ENCODE data around the gene ELOVL6. TPM values are rescaled to one million over a fixed set of nuclear protein-coding genes. Genes with fewer than 3 reads are reported as not detected.
"Not testable (repeated sequence)": the region's sequence is repeated elsewhere in the genome, so short reads cannot be mapped to it uniquely, and the experiment has no call there.

The ELOVL6 gene
- total RNA-seq, 1 donor from 2014 or later: 11.0 TPM

DNA sequence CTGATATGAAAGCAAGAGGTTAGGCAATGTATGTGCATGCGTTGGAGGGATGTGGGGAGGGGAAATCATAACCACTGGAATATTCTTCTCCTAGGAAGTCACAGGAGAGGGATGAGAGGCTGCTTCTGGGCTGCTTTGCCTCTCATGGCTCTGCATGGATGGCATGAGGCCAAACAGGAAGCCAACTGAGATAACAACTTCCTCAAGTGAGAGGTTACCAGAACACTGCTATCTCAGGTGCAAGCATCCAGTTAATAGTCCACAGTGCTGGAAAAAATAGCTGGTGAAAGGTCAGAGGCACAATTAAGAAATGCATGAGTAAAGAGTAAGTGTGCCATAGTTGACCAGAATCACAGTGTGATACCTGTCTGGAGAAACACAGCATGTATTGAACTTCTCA, 113.3 kb downstream of the ELOVL6 start:
- Mint-ChIP-seq H3K27ac (ENCODE audit: unreplicated experiment) (no peak overlapping the region), H3K36me3 (ENCODE audit: low read depth) (no peaks in the 10 kb centered on the region), H3K4me1 (ENCODE audit: low read depth) (peaks cover 21% of the 10 kb centered on the region), H3K27me3 (ENCODE audit: low read depth) (no peaks in the 10 kb centered on the region), H3K4me3 (ENCODE audit: unreplicated experiment) (no peak overlapping the region), H3K9me3 (ENCODE audit: low read depth) (no peaks in the 10 kb centered on the region)
- no peak for DNase-seq (ENCODE audit: low spot score)
- TF ChIP-seq, protein P1, sequence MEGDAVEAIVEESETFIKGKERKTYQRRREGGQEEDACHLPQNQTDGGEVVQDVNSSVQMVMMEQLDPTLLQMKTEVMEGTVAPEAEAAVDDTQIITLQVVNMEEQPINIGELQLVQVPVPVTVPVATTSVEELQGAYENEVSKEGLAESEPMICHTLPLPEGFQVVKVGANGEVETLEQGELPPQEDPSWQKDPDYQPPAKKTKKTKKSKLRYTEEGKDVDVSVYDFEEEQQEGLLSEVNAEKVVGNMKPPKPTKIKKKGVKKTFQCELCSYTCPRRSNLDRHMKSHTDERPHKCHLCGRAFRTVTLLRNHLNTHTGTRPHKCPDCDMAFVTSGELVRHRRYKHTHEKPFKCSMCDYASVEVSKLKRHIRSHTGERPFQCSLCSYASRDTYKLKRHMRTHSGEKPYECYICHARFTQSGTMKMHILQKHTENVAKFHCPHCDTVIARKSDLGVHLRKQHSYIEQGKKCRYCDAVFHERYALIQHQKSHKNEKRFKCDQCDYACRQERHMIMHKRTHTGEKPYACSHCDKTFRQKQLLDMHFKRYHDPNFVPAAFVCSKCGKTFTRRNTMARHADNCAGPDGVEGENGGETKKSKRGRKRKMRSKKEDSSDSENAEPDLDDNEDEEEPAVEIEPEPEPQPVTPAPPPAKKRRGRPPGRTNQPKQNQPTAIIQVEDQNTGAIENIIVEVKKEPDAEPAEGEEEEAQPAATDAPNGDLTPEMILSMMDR (IDR thresholded peaks at IDR 0.05): no peak

DNA sequence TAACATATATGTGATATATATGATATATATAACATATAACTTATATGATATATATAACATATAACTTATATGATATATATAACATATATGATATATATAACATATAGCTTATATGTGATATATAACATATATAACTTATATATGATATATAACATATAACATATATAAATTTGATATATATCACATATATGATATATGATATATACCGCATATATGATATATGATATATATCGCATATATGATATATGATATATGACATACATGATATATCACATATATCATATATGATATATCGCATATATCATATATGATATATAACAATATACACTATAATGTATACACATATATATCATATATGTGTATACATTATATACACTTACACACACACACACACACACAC, 114.3 kb downstream of the ELOVL6 start:
- TF ChIP-seq, protein P1 (IDR thresholded peaks at IDR 0.05): no peak
- Mint-ChIP-seq H3K36me3 (ENCODE audit: low read depth) (no peaks in the 10 kb centered on the region), H3K4me3 (ENCODE audit: unreplicated experiment) (no peak overlapping the region), H3K4me1 (ENCODE audit: low read depth) (peaks cover 21% of the 10 kb centered on the region), H3K27me3 (ENCODE audit: low read depth) (no peaks in the 10 kb centered on the region), H3K9me3 (ENCODE audit: low read depth) (no peaks in the 10 kb centered on the region), H3K27ac (ENCODE audit: unreplicated experiment) (no peak overlapping the region)
- DNase-seq (ENCODE audit: low spot score): no peak

DNA sequence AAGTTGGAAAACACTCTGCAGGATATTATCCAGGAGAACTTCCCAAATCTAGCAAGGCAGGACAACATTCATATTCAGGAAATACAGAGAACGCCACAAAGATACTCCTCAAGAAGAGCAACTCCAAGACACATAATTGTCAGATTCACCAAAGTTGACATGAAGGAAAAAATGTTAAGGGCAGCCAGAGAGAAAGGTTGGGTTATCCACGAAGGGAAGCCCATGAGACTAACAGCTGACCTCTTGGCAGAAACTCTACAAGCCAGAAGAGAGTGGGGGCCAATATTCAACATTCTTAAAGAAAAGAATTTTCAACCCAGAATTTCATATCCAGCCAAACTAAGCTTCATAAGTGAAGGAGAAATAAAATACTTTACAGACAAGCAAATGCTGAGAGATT, 120.3 kb downstream of the ELOVL6 start:
- H3K36me3 Mint-ChIP-seq (ENCODE audit: low read depth); H3K27me3 Mint-ChIP-seq (ENCODE audit: low read depth); DNase-seq (ENCODE audit: low spot score); H3K27ac Mint-ChIP-seq (ENCODE audit: unreplicated experiment); H3K9me3 Mint-ChIP-seq (ENCODE audit: low read depth); H3K4me3 Mint-ChIP-seq (ENCODE audit: unreplicated experiment); H3K4me1 Mint-ChIP-seq (ENCODE audit: low read depth): not testable (repeated sequence)

DNA sequence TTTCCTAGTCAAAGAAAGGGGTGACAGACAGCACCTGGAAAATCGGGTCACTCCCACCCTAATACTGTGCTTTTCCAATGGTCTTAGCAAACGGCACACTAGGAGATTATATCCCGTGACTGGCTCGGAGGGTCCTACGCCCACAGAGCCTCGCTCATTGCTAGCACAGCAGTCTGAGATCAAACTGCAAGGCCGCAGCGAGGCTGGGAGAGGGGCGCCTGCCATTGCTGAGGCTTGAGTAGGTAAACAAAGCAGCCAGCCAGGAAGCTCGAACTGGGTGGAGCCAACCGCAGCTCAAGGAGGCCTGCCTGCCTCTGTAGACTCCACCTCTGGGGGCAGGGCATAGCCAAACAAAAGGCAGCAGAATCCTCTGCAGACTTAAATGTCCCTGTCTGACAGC, 121.6 kb downstream of the ELOVL6 start:
- not testable (repeated sequence) for H3K36me3 Mint-ChIP-seq (ENCODE audit: low read depth)

DNA sequence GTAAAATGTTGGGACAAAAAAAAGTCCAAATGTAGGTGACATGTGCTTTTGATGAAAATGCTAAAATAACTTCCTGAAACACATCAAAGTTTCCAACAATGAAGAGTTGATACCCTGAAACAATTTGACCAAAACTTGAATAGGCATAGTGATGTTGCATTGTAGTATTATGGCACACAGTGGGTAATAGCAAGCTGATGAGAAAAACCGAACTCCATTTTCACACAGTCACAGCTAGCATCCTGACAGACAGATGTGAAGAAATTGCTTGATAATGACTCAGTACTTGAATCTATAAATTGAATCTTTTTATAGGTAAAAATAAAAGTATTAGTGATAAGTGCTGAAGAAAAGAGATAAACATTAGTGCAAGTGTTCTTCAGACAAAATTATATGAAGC, 122.5 kb downstream of the ELOVL6 start:
- Mint-ChIP-seq H3K27ac (ENCODE audit: unreplicated experiment) (no peak overlapping the region), H3K36me3 (ENCODE audit: low read depth) (no peaks in the 10 kb centered on the region), H3K27me3 (ENCODE audit: low read depth) (no peaks in the 10 kb centered on the region), H3K4me3 (ENCODE audit: unreplicated experiment) (no peak overlapping the region), H3K4me1 (ENCODE audit: low read depth) (peaks cover 18% of the 10 kb centered on the region), H3K9me3 (ENCODE audit: low read depth) (peaks cover 8% of the 10 kb centered on the region)
- no peak for DNase-seq (ENCODE audit: low spot score)
- TF ChIP-seq, protein P1 (IDR thresholded peaks at IDR 0.05): no peak

More for the DNA sequence above, 121.6 kb downstream of the ELOVL6 start:
- not testable (repeated sequence) for H3K27me3 Mint-ChIP-seq (ENCODE audit: low read depth); DNase-seq (ENCODE audit: low spot score); H3K27ac Mint-ChIP-seq (ENCODE audit: unreplicated experiment); H3K9me3 Mint-ChIP-seq (ENCODE audit: low read depth); H3K4me3 Mint-ChIP-seq (ENCODE audit: unreplicated experiment)
- H3K4me1 Mint-ChIP-seq (ENCODE audit: low read depth): peaks cover 12% of the 10 kb centered on the region

DNA sequence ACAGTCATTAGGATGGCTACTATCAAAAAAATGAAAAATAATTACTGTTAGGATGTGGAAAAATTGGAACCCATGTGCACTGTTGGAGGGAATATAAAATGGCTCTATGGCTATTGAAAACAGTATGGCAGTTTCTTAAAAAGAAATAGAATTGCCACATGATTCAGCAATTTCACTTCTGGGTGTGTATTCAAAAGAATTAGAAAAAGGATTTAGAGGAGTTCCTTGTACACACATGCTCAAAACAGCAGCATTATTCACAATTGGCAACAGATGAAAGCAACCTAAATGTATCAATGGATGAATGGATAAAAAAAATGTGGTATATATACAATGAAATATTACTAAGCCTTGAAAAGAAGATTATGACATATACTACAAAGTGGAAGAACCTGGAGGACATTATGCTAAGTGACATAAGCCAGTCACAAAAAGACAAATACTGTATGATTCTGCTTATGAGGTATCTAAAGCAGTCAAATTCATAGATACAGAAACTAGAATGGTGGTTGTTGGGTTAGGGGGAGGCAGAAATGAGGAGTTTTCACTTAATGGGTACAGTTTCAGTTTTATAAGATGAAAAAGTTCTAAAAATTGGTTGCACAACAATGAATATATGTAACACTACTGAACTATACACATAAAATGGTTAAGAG, 123.2 kb downstream of the ELOVL6 start:
- no peak overlapping the region for H3K4me3 Mint-ChIP-seq (ENCODE audit: unreplicated experiment)
- no peak overlapping the region for H3K27ac Mint-ChIP-seq (ENCODE audit: unreplicated experiment)
- DNase-seq (ENCODE audit: low spot score): no peak
- peaks cover 8% of the 10 kb centered on the region for H3K9me3 Mint-ChIP-seq (ENCODE audit: low read depth)
- peaks cover 18% of the 10 kb centered on the region for H3K4me1 Mint-ChIP-seq (ENCODE audit: low read depth)
- TF ChIP-seq, protein P1 (IDR thresholded peaks at IDR 0.05): no peak
- H3K27me3 Mint-ChIP-seq (ENCODE audit: low read depth): no peaks in the 10 kb centered on the region
- no peaks in the 10 kb centered on the region for H3K36me3 Mint-ChIP-seq (ENCODE audit: low read depth)

Measured in chondrocyte (in vitro differentiated cells).